HG02798 (cell line): Measurements from ENCODE around the gene FAM78A.

ENCODE experiments used
- ATAC-seq: cut with Tn5 transposase; IDR thresholded peaks from one replicate; pipeline ENCODE4 v1.9.1; 2021; ENCODE audit warnings: mild to moderate bottlenecking; ENCODE audit not compliant: unreplicated experiment, poor library complexity

The FAM78A gene

GRCh38 chr9:131276094-131276888 lies at the start of gene FAM78A:
Gene FAM78A (minus strand): TSS chr9:131276510. CDS start chr9:131276179, 331 bp downstream.
- peak; percentile 18 for ATAC-seq

- ATAC-seq, result no peak
Measured at GRCh38 chr9:131324736-131325679, 48.7 kb upstream of the FAM78A start.

GRCh38 chr9:131323629-131324028 lies 47.3 kb upstream of the FAM78A start:
- ATAC-seq, result no peak

- ATAC-seq, result no peak
Measured at GRCh38 chr9:131320031-131320685, 43.8 kb upstream of the FAM78A start.

GRCh38 chr9:131319486-131319885 lies 43.2 kb upstream of the FAM78A start:
- ATAC-seq, result no peak

- ATAC-seq, result no peak
Measured at GRCh38 chr9:131318231-131319085, 42.1 kb upstream of the FAM78A start.

- ATAC-seq, result no peak
Measured at GRCh38 chr9:131312822-131313770, 36.8 kb upstream of the FAM78A start.

- ATAC-seq, result no peak
Measured at GRCh38 chr9:131312246-131312645, 35.9 kb upstream of the FAM78A start.

GRCh38 chr9:131310833-131311554 lies 34.7 kb upstream of the FAM78A start:
- ATAC-seq, result no peak

- ATAC-seq, result no peak
Measured at GRCh38 chr9:131309530-131310276, 33.4 kb upstream of the FAM78A start.

GRCh38 chr9:131308906-131309529 lies 32.7 kb upstream of the FAM78A start:
- ATAC-seq, result no peak

GRCh38 chr9:131308452-131308851 lies 32.1 kb upstream of the FAM78A start:
- ATAC-seq, result no peak

- ATAC-seq, result no peak
Measured at GRCh38 chr9:131307974-131308373, 31.7 kb upstream of the FAM78A start.

GRCh38 chr9:131306397-131307004 lies 30.2 kb upstream of the FAM78A start:
- ATAC-seq, result no peak

- ATAC-seq, result no peak
Measured at GRCh38 chr9:131304676-131305355, 28.5 kb upstream of the FAM78A start.
